Endothelial cell of umbilical vein (primary cell): ENCODE results near the gene ENTPD6. TPM values are rescaled to one million over a fixed set of nuclear protein-coding genes. Genes with fewer than 3 reads are reported as not detected.

Experiments used
- BruUV-seq: library from RNA; stranded (reverse); fragments of 400-500 nt; replicated peaks from 2 replicates; lab custom pipeline; 2021; lab: Mats Ljungman, UMichigan
- CTCF ChIA-PET: fragments of 300-600, 350-600 bp; sonication (Branson Sonifier 250); formaldehyde crosslinking; loops from one replicate; lab custom pipeline; 2021; ENCODE audit warnings: antibody characterized with exemption, inconsistent platforms; lab: Charles Lee
- POLR2A ChIA-PET: fragments of 300-600, 350-600 bp; sonication (Branson Sonifier 250); formaldehyde crosslinking; loops from one replicate; lab custom pipeline; 2021; ENCODE audit warnings: antibody characterized with exemption, inconsistent platforms; lab: Charles Lee
- DNase-seq: peaks from one replicate; pipeline ENCODE4 v3.0.0-alpha.2; 2011; ENCODE audit warnings: low read depth, low spot score
- FAIRE-seq: peaks from 2 replicates; lab custom pipeline; 2011; peaks lifted over from hg19 to GRCh38; lab: Jason Lieb, UNC
- H2AFZ ChIP-seq: 2 replicates; pipeline ENCODE4 v1.6.0; 2012; ENCODE audit warnings: low read depth, low read length, control low read depth, inconsistent platforms
- H3K27ac ChIP-seq: 2 replicates; pipeline ENCODE4 v1.5.1; 2011; ENCODE audit warnings: low read depth, mild to moderate bottlenecking, control low read depth, low read length, moderate library complexity; ENCODE audit not compliant: insufficient read depth
- H3K27me3 ChIP-seq, 2 experiments: 2 replicates each; pipeline versions ENCODE4 v1.6.0 to v1.6.1; 2011; ENCODE audit warnings: low read length in 2 of 2, mixed read lengths in 1 of 2; ENCODE audit not compliant: control insufficient read depth in 2 of 2, insufficient read depth in 2 of 2
- H3K36me3 ChIP-seq, 2 experiments: 2 replicates in 1 of 2; 3 replicates in 1 of 2; pipeline ENCODE4 v1.5.1; 2011; ENCODE audit warnings: low read length in 2 of 2, mild to moderate bottlenecking in 1 of 2, moderate library complexity in 1 of 2; ENCODE audit not compliant: control insufficient read depth in 2 of 2, insufficient read depth in 2 of 2; ENCODE audit errors: extremely low read depth in 1 of 2
- H3K4me1 ChIP-seq: 3 replicates; pipeline ENCODE4 v1.5.1; 2011; ENCODE audit warnings: mild to moderate bottlenecking, low read length; ENCODE audit not compliant: control insufficient read depth, insufficient read depth; ENCODE audit errors: extremely low read depth
- H3K4me2 ChIP-seq: 2 replicates; pipeline ENCODE4 v1.6.1; 2011; ENCODE audit warnings: low read length, control low read depth, mixed read lengths; ENCODE audit not compliant: insufficient read depth
- H3K4me3 ChIP-seq, 3 experiments: fragments of 200-600 bp in 1 of 3; sonication (generic), shearing (Covaris generic) in 1 of 3; replicated peaks in 1 of 3; 2 replicates each; pipeline ENCODE4 v1.5.1; 2011 to 2016; ENCODE audit warnings: control low read depth in 3 of 3, low read length in 3 of 3, mild to moderate bottlenecking in 2 of 3, inconsistent platforms in 1 of 3, low read depth in 1 of 3, moderate library complexity in 1 of 3; ENCODE audit not compliant: insufficient read depth in 1 of 3
- H3K79me2 ChIP-seq: 2 replicates; pipeline ENCODE4 v1.6.0; 2012; ENCODE audit warnings: low read length, inconsistent platforms; ENCODE audit not compliant: control insufficient read depth, insufficient read depth
- H3K9ac ChIP-seq: replicated peaks from 2 replicates; pipeline ENCODE3; 2011; ENCODE audit warnings: low read length, control low read depth; ENCODE audit not compliant: insufficient read depth; ENCODE audit errors: extremely low read depth
- H3K9me1 ChIP-seq: replicated peaks from 3 replicates; pipeline ENCODE4 v1.6.0; 2011; ENCODE audit warnings: mild to moderate bottlenecking, low read length; ENCODE audit not compliant: control insufficient read depth, insufficient read depth; ENCODE audit errors: extremely low read depth
- H3K9me3 ChIP-seq: replicated peaks from 2 replicates; pipeline ENCODE4 v1.5.1; 2012; ENCODE audit warnings: low read length, inconsistent platforms; ENCODE audit not compliant: control insufficient read depth, insufficient read depth
- H4K20me1 ChIP-seq: replicated peaks from 2 replicates; pipeline ENCODE3; 2011; ENCODE audit warnings: mild to moderate bottlenecking, low read length; ENCODE audit not compliant: control insufficient read depth, insufficient read depth; ENCODE audit errors: extremely low read depth
- CTCF ChIP-seq, 2 donors: IDR thresholded peaks; 1 replicate in 1 of 2; 2 replicates in 1 of 2; pipeline ENCODE4 v1.5.1; 2011; ENCODE audit warnings: low read length in 2 of 2, mild to moderate bottlenecking in 2 of 2, moderate library complexity in 2 of 2, control low read depth in 1 of 2, inconsistent platforms in 1 of 2, low read depth in 1 of 2; ENCODE audit not compliant: insufficient read depth in 1 of 2; ENCODE audit errors: extremely low read depth in 1 of 2
- EZH2 ChIP-seq: IDR thresholded peaks from 2 replicates; pipeline ENCODE4 v1.6.1; 2012; ENCODE audit warnings: borderline replicate concordance, low read depth, mild to moderate bottlenecking, moderate library complexity, low read length, inconsistent platforms; ENCODE audit not compliant: severe bottlenecking
- FOS ChIP-seq: IDR thresholded peaks from 2 replicates; pipeline ENCODE4 v1.6.1; 2011; ENCODE audit warnings: mild to moderate bottlenecking, low read length, moderate library complexity, borderline replicate concordance; ENCODE audit not compliant: insufficient read depth
- GATA2 ChIP-seq: IDR thresholded peaks from 2 replicates; pipeline ENCODE4 v1.7.0; 2011; ENCODE audit warnings: low read depth, mild to moderate bottlenecking, moderate library complexity, mixed read lengths, low read length; ENCODE audit not compliant: insufficient read length, insufficient read depth
- JUN ChIP-seq: IDR thresholded peaks from 2 replicates; pipeline ENCODE4 v1.6.1; 2011; ENCODE audit warnings: borderline replicate concordance, low read depth; ENCODE audit not compliant: insufficient read length, insufficient read depth
- MAX ChIP-seq: IDR thresholded peaks from 2 replicates; pipeline ENCODE4 v1.6.1; 2011; ENCODE audit not compliant: insufficient read depth, insufficient read length
- MYC ChIP-seq: IDR thresholded peaks from one replicate; pipeline ENCODE4 v1.6.1; 2011; ENCODE audit warnings: mild to moderate bottlenecking, low read depth, low read length
- POLR2A ChIP-seq: IDR thresholded peaks from 2 replicates; pipeline ENCODE4 v1.6.1; 2012; ENCODE audit warnings: low read depth, mild to moderate bottlenecking, control low read depth, low read length
- POLR2AphosphoS5 ChIP-seq: IDR thresholded peaks from 2 replicates; pipeline ENCODE4 v1.6.1; 2012; ENCODE audit warnings: low read depth, mild to moderate bottlenecking, control low read depth, low read length, moderate library complexity; ENCODE audit not compliant: insufficient read depth
- dilution Hi-C: fragments of 300-500 bp; cut with MboI; formaldehyde crosslinking; loops from one replicate; pipeline ENCODE4 v1.15.0; 2019; ENCODE audit warnings: low sequenced_read_pairs; ENCODE audit not compliant: extremely low pct_ligation_motif_present
- intact Hi-C: fragments of 100-400 bp; cut with micrococcal nuclease; formaldehyde crosslinking; loops from one replicate; pipeline ENCODE4 v1.10.0; 2022
- polyA plus RNA-seq, 4 experiments: library from polyadenylated mRNA; depleted of rRNA in 3 of 4; stranded (reverse) in 3 of 4; unstranded in 1 of 4; fragments of >200 nt; gene quantifications; 2 replicates each; pipeline versions ENCODE4 v1.2.1 to v1.2.3, GENCODE V29; 2011 to 2012; ENCODE audit warnings: missing spikeins in 1 of 4
- total RNA-seq: library from RNA; stranded (reverse); gene quantifications from 2 replicates; pipeline ENCODE4 v1.2.3, GENCODE V29; 2021

The ENTPD6 gene
- total and polyA plus RNA-seq, 2 donors (not counting 3 experiments of a cell fraction or from before 2014, with no cell fraction given) = 51.2 to 86.3 TPM

GRCh38 chr20:25273541-25274358 is 78.2 kb downstream of the ENTPD6 start:
- POLR2A ChIA-PET = no interaction called here
- no TSS peak for BruUV-seq

More at GRCh38 chr20:25273541-25274358, 78.2 kb downstream of the ENTPD6 start:
- Histone ChIP-seq H3K27me3 (no peaks in the 10 kb centered on the region), H3K79me2 (no peaks in the 10 kb centered on the region), H3K4me2 (no peak overlapping the region), H3K9me3 (no peaks in the 10 kb centered on the region), H3K4me1 (no peaks in the 10 kb centered on the region), H2AFZ (no peak overlapping the region), H3K4me3 (no peak overlapping the region), H3K27ac (no peak overlapping the region), H3K9me1 (no peaks in the 10 kb centered on the region), H4K20me1 (no peaks in the 10 kb centered on the region), H3K9ac (no peak overlapping the region), H3K36me3 (peaks cover 4 to 63% of the 10 kb centered on the region in 2 experiments)
- dilution Hi-C loops = no loop called here
- TF ChIP-seq MYC (no peak), EZH2 (no peak), GATA2 (no peak), MAX (no peak), CTCF (IDR thresholded peaks at IDR 0.05; ENCODE audit: extremely low read depth in 1 of 2, insufficient read depth in 1 of 2, low read depth in 1 of 2, low read length in 2 of 2) (no peak), POLR2A (no peak), POLR2AphosphoS5 (no peak), JUN (no peak), FOS (no peak)
- intact Hi-C loops = no loop called here
- CTCF ChIA-PET = interaction anchor here (1.3 kb wide), 1 partner anchor 125 kb away, joined by 6 read pairs; no protein-coding TSS in a partner anchor
- DNase-seq (no peak), FAIRE-seq (no peak)
